Measurements from ENCODE around the gene SEPSECS.

DNA sequence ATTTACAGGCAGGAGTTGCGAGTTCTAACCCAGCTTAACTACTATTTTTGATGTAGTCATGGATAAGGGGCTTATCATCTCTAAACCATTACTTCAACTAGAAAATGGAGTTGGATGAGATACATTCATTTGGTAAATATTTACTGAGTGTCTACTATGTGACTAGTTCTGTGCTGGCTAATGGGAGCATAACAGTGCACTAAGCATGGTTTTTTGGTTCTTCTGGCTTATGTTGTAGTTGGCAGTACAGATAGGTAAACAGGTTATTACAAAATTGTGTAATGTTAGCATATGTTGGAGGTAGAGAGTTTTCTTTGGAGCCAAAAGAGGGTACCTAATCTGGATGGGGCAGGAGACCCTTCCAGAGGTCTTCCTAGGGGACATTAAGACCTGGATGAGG is 47.7 kb upstream of the SEPSECS start:
- no peak for TF ChIP-seq POLR2AphosphoS5 (IDR thresholded peaks at IDR 0.05; ENCODE audit: low read depth, low read length)
- TF ChIP-seq POLR2A (IDR thresholded peaks at IDR 0.05; ENCODE audit: low read depth, low read length): no peak

Measured in GM12892 (cell line).